ENCODE measurements around the gene DBNDD1. TPM values are rescaled to one million over a fixed set of nuclear protein-coding genes. Genes with fewer than 3 reads are reported as not detected.

Gene DBNDD1
- total and polyA plus RNA-seq, 5 experiments from 2014 or later = 0.57 to 3.5 (median 2.8) TPM

GRCh38 chr16:90032674-90033331 is 13.5 kb upstream of the DBNDD1 start:
- Mint-ChIP-seq H3K4me3 (no peak overlapping the region), H3K36me3 (peaks cover 7 to 40% (median 14%) of the 10 kb centered on the region in 3 donors), H3K27ac (peak overlapping the region in 2 of 10 donors; percentile 33 to 51), H3K9me3 (peaks cover 0 to 1% (median 0%) of the 10 kb centered on the region in 9 donors), H3K27me3 (no peaks in the 10 kb centered on the region), H3K4me1 (peaks cover 0 to 7% (median 3%) of the 10 kb centered on the region in 4 donors)
- ATAC-seq (no peak), DNase-seq (no peak)
- POLR2A ChIA-PET = no interaction called here

- Mint-ChIP-seq H3K27me3 (no peaks in the 10 kb centered on the region), H3K4me3 (peak overlapping the region in 1 of 10 donors; percentile 45), H3K36me3 (peaks cover 7 to 36% (median 14%) of the 10 kb centered on the region in 3 donors), H3K27ac (peak overlapping the region in 2 of 10 donors; percentile 51 to 54), H3K4me1 (peaks cover 0 to 7% (median 4%) of the 10 kb centered on the region in 4 donors), H3K9me3 (peaks cover 0 to 1% (median 0%) of the 10 kb centered on the region in 9 donors)
- POLR2A ChIA-PET = no interaction called here
- DNase-seq = no peak
- ATAC-seq = no peak
Observed at GRCh38 chr16:90031931-90032673, 12.8 kb upstream of the DBNDD1 start.

GRCh38 chr16:90031186-90031930 is 12.1 kb upstream of the DBNDD1 start:
- POLR2A ChIA-PET = no interaction called here
- ATAC-seq (no peak), DNase-seq (no peak)
- Mint-ChIP-seq H3K27me3 (no peaks in the 10 kb centered on the region), H3K36me3 (peaks cover 7 to 29% (median 11%) of the 10 kb centered on the region in 3 donors), H3K9me3 (peaks cover 0 to 1% (median 0%) of the 10 kb centered on the region in 9 donors), H3K4me1 (peaks cover 3 to 7% (median 5%) of the 10 kb centered on the region in 4 donors), H3K27ac (peak overlapping the region in 1 of 10 donors; percentile 51), H3K4me3 (peak overlapping the region in 1 of 10 donors; percentile 45)

GRCh38 chr16:90028985-90029384 is 9.7 kb upstream of the DBNDD1 start:
- H3K4me1 Mint-ChIP-seq = peaks cover 6 to 9% (median 8%) of the 10 kb centered on the region in 4 donors
- ATAC-seq (no peak), DNase-seq (no peak)
- POLR2A ChIA-PET = no interaction called here
- no peak overlapping the region for H3K27ac Mint-ChIP-seq
- no peaks in the 10 kb centered on the region for H3K9me3 Mint-ChIP-seq
- no peaks in the 10 kb centered on the region for H3K27me3 Mint-ChIP-seq
- peaks cover 4 to 17% (median 7%) of the 10 kb centered on the region in 3 donors for H3K36me3 Mint-ChIP-seq
- H3K4me3 Mint-ChIP-seq = no peak overlapping the region

- Mint-ChIP-seq H3K27me3 (no peaks in the 10 kb centered on the region), H3K4me3 (no peak overlapping the region), H3K27ac (no peak overlapping the region), H3K4me1 (peaks cover 6 to 17% (median 11%) of the 10 kb centered on the region in 4 donors), H3K9me3 (no peaks in the 10 kb centered on the region), H3K36me3 (peaks cover 4 to 6% (median 5%) of the 10 kb centered on the region in 3 donors)
- ATAC-seq (no peak), DNase-seq (no peak)
- POLR2A ChIA-PET = no interaction called here
Observed at GRCh38 chr16:90027611-90028010, 8.4 kb upstream of the DBNDD1 start.

- POLR2A ChIA-PET = no interaction called here
- peak overlapping the region in 1 of 10 donors; percentile 20 for H3K4me3 Mint-ChIP-seq
- H3K4me1 Mint-ChIP-seq = peaks cover 2 to 27% (median 18%) of the 10 kb centered on the region in 4 donors
- peaks cover 0 to 2% (median 0%) of the 10 kb centered on the region in 5 donors for H3K27me3 Mint-ChIP-seq
- no peaks in the 10 kb centered on the region for H3K36me3 Mint-ChIP-seq
- peak in 1 of 2 donors; percentile 38 for ATAC-seq
- DNase-seq = no peak
- H3K27ac Mint-ChIP-seq = peak overlapping the region in 2 of 10 donors; percentile 37 to 53
- no peaks in the 10 kb centered on the region for H3K9me3 Mint-ChIP-seq
Observed at GRCh38 chr16:90026135-90026534, 6.9 kb upstream of the DBNDD1 start.

- Mint-ChIP-seq H3K4me3 (peak overlapping the region; percentile 63 to 84 (median 79)), H3K27me3 (peaks cover 0 to 6% (median 0%) of the 10 kb centered on the region in 5 donors), H3K9me3 (no peaks in the 10 kb centered on the region), H3K36me3 (no peaks in the 10 kb centered on the region), H3K4me1 (peaks cover 4 to 36% (median 28%) of the 10 kb centered on the region in 4 donors), H3K27ac (peak overlapping the region in 6 of 10 donors; percentile 48 to 79 (median 62))
- DNase-seq (no peak), ATAC-seq (no peak)
- POLR2A ChIA-PET = interaction anchor here (0.6 kb wide), 1 partner anchor 299 kb away, joined by 3 read pairs; no protein-coding TSS in a partner anchor
Observed at GRCh38 chr16:90023078-90023447, 3.8 kb upstream of the DBNDD1 start.

GRCh38 chr16:90022209-90023077 is 3.2 kb upstream of the DBNDD1 start:
- peak overlapping the region; percentile 73 to 84 (median 79) for H3K4me3 Mint-ChIP-seq
- no peaks in the 10 kb centered on the region for H3K36me3 Mint-ChIP-seq
- POLR2A ChIA-PET = interaction anchor here (0.9 kb wide), 1 partner anchor 14 kb away, joined by 3 read pairs; no protein-coding TSS in a partner anchor
- ATAC-seq (peak; percentile 76 to 77), DNase-seq (peak; percentile 60 to 89 (median 73))
- H3K4me1 Mint-ChIP-seq = peaks cover 4 to 36% (median 28%) of the 10 kb centered on the region in 4 donors
- no peaks in the 10 kb centered on the region for H3K9me3 Mint-ChIP-seq
- peaks cover 0 to 6% (median 0%) of the 10 kb centered on the region in 5 donors for H3K27me3 Mint-ChIP-seq
- peak overlapping the region; percentile 7 to 86 (median 68) for H3K27ac Mint-ChIP-seq

- H3K4me3 Mint-ChIP-seq = peak overlapping the region in 9 of 10 donors; percentile 6 to 86 (median 50)
- ATAC-seq (no peak), DNase-seq (no peak)
- H3K27me3 Mint-ChIP-seq = peaks cover 0 to 6% (median 0%) of the 10 kb centered on the region in 5 donors
- no peaks in the 10 kb centered on the region for H3K9me3 Mint-ChIP-seq
- POLR2A ChIA-PET = no interaction called here
- peak overlapping the region in 1 of 10 donors; percentile 15 for H3K27ac Mint-ChIP-seq
- no peaks in the 10 kb centered on the region for H3K36me3 Mint-ChIP-seq
- H3K4me1 Mint-ChIP-seq = peaks cover 4 to 28% (median 24%) of the 10 kb centered on the region in 4 donors
Observed at GRCh38 chr16:90020838-90021382, 1.7 kb upstream of the DBNDD1 start.

- Mint-ChIP-seq H3K4me3 (peak overlapping the region; percentile 68 to 86 (median 82)), H3K36me3 (no peaks in the 10 kb centered on the region), H3K4me1 (peaks cover 6 to 27% (median 24%) of the 10 kb centered on the region in 4 donors), H3K27ac (peak overlapping the region in 8 of 10 donors; percentile 7 to 86 (median 62)), H3K27me3 (peaks cover 0 to 6% (median 0%) of the 10 kb centered on the region in 5 donors), H3K9me3 (no peaks in the 10 kb centered on the region)
- ATAC-seq (no peak), DNase-seq (no peak)
- POLR2A ChIA-PET = interaction anchor here (1.1 kb wide), 1 partner anchor 12 kb away, joined by 3 read pairs; no protein-coding TSS in a partner anchor
Observed at GRCh38 chr16:90020260-90020837, 1.1 kb upstream of the DBNDD1 start.

All from naive thymus-derived CD8-positive, alpha-beta T cell (primary cell).